Measurements from ENCODE around the gene C1orf21.

GRCh38 chr1:184661801-184662200 is 275.0 kb downstream of the C1orf21 start:
- TF ChIP-seq, protein P1, sequence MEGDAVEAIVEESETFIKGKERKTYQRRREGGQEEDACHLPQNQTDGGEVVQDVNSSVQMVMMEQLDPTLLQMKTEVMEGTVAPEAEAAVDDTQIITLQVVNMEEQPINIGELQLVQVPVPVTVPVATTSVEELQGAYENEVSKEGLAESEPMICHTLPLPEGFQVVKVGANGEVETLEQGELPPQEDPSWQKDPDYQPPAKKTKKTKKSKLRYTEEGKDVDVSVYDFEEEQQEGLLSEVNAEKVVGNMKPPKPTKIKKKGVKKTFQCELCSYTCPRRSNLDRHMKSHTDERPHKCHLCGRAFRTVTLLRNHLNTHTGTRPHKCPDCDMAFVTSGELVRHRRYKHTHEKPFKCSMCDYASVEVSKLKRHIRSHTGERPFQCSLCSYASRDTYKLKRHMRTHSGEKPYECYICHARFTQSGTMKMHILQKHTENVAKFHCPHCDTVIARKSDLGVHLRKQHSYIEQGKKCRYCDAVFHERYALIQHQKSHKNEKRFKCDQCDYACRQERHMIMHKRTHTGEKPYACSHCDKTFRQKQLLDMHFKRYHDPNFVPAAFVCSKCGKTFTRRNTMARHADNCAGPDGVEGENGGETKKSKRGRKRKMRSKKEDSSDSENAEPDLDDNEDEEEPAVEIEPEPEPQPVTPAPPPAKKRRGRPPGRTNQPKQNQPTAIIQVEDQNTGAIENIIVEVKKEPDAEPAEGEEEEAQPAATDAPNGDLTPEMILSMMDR (IDR thresholded peaks at IDR 0.05; ENCODE audit: low read depth, low read length, poor library complexity, severe bottlenecking): no peak
- TF ChIP-seq EZH2phosphoT487 (IDR thresholded peaks at IDR 0.05; ENCODE audit: borderline replicate concordance, low read length): no peak

Measured in DOHH2 (cell line).